SIG-M5 (cell line): ENCODE data around the gene CD3E.
A peak's percentile ranks its signal among the peaks of the same experiment; 100 is the strongest.
"Not testable (repeated sequence)": the region's sequence is repeated elsewhere in the genome, so short reads cannot be mapped to it uniquely, and the experiment has no call there.

ENCODE experiments used
- DNase-seq: peaks from one replicate; lab custom pipeline; 2025; lab: John Stamatoyannopoulos, UW

Gene CD3E

GRCh38 chr11:118291477-118292135 is 12.9 kb upstream of the CD3E start:
- DNase-seq, result no peak

DNA sequence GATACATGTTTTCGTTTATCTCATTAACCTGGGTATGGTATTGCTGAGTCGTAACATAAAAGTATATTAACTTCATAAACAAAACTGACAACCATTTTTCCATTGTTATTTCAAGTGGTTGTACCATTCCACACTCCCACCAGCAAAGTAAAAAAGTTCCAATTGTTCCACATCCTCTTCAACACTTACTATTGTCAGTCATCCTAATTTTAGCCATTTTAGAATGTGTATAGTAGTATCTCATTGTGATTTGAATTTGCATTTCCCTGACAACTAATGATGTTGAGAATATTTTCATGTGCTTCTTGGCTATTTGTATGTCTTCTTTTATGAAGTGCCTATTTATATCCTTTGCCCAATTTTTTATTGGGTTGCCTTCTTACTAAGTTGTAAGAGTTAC is 10.5 kb upstream of the CD3E start:
- DNase-seq, result no peak

DNA sequence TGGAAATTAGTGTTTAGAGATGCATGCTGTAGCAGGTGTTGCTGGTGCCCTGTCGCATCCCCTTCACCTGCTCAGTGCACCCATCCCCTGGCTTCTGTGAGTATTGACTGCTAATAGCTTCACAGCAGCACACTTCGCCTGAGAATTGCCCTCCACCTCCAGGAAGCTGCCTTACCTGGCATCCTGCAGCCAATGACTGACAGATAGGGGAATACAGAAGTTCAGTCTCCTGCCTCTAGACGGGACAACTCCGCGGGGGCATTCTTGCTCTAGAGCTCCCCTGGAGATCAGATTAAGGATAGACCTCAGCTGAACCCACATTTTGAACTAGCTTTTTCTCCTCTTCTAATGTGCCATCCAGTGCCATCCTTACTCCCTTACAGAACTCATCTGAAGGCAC is 9.3 kb upstream of the CD3E start:
- DNase-seq, result no peak

- no peak for DNase-seq
Measured at GRCh38 chr11:118295815-118296454, 8.6 kb upstream of the CD3E start.

DNA sequence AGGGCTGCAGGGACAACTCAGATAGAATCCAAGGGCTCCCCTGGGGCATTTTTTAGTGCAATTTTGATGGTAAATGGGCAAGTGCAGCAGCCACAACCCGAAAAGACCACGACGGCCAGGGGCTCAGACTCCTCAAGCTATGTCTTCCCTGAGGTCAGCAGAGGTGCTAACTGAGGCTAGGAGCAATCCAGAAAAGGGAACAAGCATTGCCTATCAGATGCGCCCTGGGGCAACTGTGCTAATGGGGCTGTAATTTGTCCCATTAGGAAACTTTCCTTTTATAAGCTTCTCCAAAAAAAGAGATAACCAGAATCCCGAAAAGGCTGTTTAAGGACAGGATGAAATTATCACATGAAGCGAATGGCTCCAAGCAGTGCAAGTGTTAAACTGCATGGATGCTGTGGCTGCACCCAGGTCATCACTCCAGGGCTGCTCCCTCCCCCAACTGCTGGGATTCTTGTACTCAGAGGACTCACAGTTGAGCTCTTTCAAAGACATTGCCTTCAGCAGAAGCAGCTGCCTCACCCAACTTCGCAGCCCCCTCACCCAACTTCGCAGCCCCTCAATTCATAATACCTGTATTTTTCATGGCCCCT is 2.8 kb upstream of the CD3E start:
- DNase-seq, result no peak

DNA sequence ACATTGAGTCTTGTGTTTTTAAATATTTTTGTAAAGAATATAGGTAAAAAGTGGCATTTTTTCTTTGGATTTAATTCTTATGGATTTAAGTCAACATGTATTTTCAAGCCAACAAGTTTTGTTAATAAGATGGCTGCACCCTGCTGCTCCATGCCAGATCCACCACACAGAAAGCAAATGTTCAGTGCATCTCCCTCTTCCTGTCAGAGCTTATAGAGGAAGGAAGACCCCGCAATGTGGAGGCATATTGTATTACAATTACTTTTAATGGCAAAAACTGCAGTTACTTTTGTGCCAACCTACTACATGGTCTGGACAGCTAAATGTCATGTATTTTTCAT is 333 bp upstream of the CD3E start:
- DNase-seq, result no peak

DNA sequence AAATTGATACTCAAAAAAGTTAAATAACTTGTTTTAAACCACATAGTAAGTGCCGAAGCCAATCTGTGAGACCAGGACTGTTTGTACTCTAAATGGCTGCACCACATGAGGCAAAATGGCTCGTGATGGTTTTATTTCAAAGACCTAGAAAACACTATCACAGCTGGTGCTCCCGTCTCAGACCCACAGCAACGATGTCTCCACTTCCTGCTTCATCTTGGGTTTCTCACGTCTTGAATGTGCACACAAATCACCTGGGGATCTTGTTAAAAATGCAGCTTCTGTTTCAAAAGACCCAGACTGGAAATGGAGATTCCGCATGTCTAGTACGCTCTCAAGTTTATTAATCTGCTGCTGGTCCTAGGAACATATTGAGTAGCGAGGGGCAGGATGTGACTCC is 1.2 kb downstream of the CD3E start:
- DNase-seq, result no peak

DNA sequence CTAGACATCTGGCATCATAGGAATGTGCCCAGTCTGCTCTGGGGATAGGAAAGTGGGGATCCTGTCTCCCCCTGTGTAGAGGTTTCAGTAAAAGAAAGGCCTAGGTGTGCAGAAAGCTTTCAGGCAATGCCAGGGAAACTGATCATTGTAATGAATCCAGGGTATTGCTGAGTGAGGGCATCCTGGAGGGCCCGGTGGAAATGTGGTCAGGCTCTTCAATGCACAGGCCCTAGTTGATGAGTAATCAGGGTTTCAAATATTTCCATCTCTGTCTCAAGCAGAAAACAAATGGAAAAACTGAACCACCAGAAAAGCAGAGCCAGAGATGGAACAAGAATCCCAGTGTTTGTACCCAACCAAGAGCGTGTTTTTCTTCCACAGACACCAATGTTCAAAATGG is 2.0 kb downstream of the CD3E start:
- DNase-seq, result no peak

DNA sequence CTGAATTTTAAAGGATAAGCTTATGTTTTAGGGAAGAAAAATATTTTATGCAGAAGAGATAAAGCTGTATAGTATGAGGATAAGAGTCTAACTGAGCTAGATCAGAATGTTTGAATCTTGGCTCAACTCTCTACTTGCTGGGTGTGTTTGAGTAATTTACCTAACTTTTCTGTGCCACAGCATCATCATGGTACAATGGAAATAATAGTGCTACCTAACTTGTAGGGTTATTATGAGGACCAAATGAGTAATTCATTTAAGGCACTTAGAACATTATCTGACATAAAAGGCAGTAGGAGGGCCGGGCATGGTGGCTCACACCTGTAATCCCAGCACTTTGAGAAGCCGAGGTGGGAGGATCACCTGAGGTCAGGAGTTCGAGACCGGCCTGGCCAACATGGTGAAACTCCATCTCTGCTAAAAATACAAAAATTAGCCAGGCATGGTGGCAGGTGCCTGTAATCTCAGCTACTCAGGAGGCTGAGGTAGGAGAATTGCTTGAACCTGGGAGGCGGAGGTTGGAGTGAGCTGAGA is 4.5 kb downstream of the CD3E start:
- DNase-seq, result not testable (repeated sequence)

DNA sequence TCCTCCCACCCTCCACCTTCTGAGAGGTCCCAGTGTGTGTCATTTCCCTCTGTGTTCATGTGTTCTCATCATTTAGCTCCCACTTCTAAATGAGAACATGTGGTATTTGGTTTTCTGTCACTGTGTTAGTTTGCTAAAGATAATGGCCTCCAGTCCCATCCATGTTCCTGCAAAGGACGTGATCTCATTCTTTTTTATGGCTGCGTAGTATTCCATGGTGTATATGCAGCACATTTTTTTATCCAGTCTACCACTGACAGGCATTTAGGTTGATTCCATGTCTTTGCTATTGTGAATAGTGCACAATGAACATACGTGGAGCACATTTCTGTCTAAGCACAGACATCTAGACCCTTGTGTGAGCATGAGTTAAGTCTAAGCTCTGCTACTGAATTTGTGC is 5.7 kb downstream of the CD3E start:
- DNase-seq, result no peak

GRCh38 chr11:118310781-118311485 is 6.4 kb downstream of the CD3E start:
- no peak for DNase-seq

GRCh38 chr11:118311518-118311917 is 7.0 kb downstream of the CD3E start:
- no peak for DNase-seq

DNA sequence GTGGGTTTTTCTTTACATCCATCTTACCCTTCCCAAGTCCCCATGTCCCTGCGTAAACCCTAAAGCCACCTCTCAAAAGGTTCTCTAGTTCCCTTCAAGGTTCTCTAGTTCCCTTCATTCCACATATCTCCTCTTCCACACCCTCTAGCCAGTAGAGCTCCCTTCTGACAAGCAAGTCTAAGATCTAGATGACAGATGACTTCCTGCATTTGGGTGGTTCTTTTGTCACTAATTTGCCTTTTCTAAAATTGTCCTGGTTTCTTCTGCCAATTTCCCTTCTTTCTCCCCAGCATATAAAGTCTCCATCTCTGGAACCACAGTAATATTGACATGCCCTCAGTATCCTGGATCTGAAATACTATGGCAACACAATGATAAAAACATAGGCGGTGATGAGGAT is 7.8 kb downstream of the CD3E start:
- no peak for DNase-seq

- DNase-seq, result no peak
Measured at GRCh38 chr11:118313242-118313641, 8.7 kb downstream of the CD3E start.

DNA sequence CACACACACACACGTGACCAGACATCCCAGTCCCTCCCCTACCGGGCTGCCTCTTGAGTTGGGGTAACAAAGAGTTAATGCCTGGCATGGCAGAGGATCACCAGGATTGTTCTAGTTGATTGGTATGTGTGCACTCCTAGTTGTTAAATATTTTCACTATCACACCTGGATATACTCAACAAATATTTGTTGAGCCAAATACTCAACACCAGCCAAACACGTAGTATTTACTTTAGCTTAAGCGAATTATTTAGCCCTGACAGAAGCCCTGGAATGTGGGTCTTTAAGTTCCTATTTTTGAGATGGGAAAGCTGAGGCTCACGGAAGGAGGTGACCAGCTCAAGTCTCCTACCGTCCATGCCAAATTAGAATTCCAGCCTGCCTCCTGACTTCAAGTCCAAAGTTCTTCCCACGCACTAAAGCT is 10.5 kb downstream of the CD3E start:
- no peak for DNase-seq

GRCh38 chr11:118318124-118318523 is 13.6 kb downstream of the CD3E start:
- DNase-seq, result no peak

DNA sequence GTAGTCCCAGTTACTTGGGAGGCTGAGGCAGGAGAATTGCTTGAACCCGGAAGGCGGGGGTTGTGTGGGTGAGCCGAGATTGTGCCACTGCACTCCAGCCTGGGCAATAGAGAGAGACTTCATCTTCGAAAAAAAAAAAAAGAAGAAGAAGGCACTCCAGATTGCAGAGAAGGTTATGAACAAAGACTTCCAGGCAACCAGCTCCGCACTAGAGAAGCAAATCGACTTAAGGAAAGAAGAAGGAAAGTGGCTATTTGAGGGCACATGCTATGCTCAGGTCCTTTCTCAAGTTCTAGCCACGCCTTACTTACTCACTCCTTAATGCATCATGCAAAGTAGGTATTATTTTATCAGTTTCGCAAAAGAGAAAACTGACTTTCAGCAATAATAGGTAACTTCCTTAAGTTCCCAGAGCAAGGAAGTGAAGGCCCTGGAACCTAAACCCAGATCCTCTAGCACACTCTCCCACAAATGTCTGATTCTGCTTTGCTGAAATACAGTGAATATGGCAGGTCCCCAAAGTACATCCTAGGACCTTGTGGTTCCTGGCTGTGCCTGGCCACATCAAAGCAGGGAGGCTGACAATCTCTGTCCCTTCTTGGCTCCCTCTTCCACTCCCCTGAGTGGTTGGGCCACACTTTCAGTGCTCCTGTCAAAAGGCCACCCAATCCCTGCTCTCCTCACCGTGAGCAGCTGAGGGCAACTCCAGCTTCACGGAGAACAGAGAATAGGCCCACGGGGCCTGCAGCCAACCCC is 14.2 kb downstream of the CD3E start:
- no peak for DNase-seq

DNA sequence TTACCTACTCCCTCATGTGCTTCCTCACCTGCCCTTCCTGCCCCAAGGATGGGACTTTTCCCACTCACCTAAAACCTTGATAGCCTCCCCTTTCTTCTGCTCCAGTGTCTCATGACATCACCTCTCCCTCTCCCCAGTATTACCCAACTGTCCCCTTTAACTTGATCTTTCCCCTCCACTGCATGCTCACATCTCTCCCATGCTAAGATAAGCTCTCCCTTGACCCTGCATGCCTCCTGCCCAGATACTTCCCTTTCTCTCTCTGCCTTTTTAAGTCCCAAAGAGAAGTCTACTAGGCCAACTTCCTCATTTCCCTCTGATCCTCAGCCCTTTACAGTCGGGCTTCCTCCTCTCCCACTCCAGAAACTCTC is 14.8 kb downstream of the CD3E start:
- DNase-seq, result peak; percentile 32

DNA sequence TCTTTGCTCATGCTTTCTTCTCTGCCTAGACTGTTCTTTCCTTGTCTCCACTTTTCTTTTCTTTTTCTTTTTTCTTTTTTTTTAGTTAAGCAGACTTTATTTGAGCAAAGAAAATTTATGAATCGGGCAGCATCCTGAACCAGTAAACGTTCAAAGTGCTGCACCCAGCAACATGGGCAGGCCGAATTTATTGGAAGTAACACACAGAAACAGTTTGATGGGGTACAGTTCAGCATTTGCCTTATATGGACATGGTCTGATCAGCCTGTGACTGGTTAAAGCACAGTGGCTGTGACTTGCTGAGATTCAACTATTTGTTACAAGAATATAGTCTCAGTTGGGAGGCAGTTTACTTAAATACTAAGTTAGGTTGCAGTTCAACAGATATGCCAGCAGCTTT is 16.0 kb downstream of the CD3E start:
- DNase-seq, result no peak

DNA sequence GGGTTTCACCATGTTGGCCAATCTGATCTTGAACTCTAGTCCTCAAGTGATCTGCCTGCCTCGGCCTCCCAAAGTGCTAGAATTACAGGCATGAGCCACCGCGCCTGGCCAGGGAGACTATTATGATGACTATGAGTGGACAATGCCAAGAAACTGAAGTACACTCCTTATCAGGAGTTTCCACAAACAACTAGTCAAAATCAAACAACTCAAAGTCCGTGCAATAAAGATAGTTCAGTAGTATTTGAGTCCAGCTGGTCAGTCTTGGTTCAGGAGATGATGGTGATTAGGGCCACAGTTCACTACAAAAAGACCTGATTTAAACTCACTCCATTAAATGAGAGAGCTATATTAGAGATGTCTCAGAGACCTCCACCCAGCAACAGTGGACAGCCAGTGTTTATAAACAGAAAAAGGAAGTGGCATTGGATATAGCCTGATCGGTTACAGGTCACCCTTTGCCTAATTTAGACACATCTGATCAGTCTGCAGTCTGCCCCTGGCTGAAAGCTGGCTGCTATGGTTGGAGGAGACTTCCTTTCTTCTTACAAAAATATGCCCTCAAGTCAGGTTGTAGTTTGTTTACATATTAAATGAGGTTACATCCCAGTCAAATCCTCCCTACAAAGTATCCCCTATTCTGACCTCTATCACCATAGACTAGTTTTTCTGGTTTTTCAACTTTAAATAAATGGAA is 17.0 kb downstream of the CD3E start:
- no peak for DNase-seq

DNA sequence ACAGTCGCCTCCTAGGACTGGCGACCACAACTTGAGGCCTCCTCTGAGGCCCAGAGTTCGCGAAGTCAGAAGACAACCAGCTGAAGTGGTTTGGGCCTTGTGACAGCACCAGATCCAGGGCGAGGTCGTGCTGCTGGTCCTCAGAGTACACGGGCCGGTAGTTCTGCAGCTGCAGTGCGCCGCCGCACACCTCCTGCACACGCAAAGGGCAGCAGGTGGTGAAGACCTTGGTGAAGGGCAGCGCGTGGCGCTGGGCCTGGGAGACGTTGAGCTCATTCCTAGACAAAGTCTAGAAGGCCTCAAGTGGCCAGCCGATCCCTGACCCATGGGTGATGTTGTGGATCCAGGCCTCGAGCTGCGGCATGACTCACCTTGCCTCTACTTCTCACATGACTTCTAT is 18.2 kb downstream of the CD3E start:
- DNase-seq, result no peak

DNA sequence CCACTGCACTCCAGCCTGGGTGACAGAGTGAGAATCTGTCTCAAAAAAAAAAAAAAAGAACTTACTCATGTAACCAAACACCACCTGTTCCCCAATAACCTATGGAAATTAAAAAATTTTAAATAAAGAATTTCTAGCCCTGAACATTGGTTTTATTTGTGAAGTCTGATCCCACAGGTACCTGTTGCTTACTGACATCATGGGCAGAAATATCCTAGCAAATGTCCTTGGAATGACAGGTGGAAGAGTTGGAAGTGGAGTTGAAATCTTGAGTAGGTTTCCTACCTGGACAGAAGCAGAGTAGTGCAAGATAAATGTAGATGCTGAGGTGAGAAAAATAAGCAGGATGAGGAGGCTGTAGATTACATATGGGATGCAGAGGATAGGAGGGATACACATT is 20.8 kb downstream of the CD3E start:
- DNase-seq, result no peak
